Loucy (cell line): ENCODE data around the gene LINC01488.

Source experiments
- EZH2phosphoT487 ChIP-seq: fragments of 200-600 bp; IDR thresholded peaks from 2 replicates; pipeline ENCODE4 v1.6.1; 2018; ENCODE audit warnings: antibody characterized with exemption, mild to moderate bottlenecking, moderate library complexity, borderline replicate concordance
- TF ChIP-seq, protein P1 (sequence below): fragments of 200-600 bp; sonication (generic); conservative IDR thresholded peaks from 2 replicates; pipeline ENCODE4 v1.5.1; 2014; ENCODE audit warnings: mild to moderate bottlenecking, antibody characterized with exemption, low read length

DNA sequence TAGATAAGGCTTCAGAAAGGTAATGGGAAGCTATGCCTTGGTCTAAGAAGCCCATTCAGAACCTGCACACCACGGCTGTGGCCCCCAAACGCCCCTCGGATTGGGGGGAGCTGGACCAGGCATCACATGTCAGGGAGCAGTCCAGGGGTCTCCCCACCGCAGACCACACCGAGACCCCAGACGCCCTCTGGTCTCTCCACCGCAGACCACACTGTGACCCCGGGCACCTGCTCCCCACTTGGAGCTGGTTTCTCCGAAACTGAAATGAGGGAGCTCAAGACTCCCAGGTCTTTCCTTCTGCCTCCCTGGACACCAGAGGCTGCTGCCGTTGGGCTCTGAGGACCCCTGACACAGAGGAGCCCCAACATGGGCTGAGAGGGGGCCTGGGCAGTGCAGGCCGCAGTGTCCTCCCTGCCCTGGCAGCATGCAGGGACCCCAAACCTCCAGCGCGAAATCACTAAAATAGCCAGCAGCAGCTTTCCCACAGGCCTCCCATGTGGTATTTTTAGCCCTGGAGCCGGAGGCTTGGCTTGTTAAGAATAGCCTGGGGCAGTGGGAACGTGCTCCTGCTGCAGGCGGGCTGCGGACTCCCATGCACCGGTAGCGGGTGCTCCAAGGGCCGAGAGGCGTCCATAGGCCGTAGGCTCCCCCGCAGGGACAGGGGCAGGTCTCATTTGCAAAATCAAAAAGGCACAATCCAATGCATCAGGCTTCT, 7.7 kb downstream of the LINC01488 start:
- TF ChIP-seq, protein P1, sequence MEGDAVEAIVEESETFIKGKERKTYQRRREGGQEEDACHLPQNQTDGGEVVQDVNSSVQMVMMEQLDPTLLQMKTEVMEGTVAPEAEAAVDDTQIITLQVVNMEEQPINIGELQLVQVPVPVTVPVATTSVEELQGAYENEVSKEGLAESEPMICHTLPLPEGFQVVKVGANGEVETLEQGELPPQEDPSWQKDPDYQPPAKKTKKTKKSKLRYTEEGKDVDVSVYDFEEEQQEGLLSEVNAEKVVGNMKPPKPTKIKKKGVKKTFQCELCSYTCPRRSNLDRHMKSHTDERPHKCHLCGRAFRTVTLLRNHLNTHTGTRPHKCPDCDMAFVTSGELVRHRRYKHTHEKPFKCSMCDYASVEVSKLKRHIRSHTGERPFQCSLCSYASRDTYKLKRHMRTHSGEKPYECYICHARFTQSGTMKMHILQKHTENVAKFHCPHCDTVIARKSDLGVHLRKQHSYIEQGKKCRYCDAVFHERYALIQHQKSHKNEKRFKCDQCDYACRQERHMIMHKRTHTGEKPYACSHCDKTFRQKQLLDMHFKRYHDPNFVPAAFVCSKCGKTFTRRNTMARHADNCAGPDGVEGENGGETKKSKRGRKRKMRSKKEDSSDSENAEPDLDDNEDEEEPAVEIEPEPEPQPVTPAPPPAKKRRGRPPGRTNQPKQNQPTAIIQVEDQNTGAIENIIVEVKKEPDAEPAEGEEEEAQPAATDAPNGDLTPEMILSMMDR = no peak
- TF ChIP-seq EZH2phosphoT487 = no peak
